ENCODE results near the gene ABI3BP.

The ABI3BP gene

DNA sequence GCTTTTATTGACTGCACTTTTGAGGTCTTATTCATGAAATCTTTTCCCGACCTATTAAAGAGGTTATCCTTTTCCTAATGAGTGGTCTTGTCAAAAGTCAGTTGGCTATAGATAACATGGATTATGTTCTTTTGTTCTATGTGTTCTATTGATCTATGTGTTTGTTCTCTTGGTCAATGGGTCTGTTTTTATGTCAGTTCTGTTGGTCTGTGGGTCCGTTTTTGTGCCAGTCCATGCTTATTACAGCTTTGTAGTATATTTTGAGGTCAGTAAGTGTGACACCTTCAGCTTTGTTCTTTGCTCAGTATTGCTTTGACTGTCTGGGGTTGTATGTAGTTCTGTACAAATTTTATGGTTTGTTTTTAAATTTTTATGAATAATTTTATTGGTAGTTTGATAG is 276.2 kb downstream of the ABI3BP start:
- TF ChIP-seq, protein P1, sequence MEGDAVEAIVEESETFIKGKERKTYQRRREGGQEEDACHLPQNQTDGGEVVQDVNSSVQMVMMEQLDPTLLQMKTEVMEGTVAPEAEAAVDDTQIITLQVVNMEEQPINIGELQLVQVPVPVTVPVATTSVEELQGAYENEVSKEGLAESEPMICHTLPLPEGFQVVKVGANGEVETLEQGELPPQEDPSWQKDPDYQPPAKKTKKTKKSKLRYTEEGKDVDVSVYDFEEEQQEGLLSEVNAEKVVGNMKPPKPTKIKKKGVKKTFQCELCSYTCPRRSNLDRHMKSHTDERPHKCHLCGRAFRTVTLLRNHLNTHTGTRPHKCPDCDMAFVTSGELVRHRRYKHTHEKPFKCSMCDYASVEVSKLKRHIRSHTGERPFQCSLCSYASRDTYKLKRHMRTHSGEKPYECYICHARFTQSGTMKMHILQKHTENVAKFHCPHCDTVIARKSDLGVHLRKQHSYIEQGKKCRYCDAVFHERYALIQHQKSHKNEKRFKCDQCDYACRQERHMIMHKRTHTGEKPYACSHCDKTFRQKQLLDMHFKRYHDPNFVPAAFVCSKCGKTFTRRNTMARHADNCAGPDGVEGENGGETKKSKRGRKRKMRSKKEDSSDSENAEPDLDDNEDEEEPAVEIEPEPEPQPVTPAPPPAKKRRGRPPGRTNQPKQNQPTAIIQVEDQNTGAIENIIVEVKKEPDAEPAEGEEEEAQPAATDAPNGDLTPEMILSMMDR (IDR thresholded peaks at IDR 0.05; ENCODE audit: unreplicated experiment in 3 of 3): no peak
- no peak overlapping the region for H3K4me3 Mint-ChIP-seq
- H3K36me3 Mint-ChIP-seq (ENCODE audit: low read depth): peaks cover 95% of the 10 kb centered on the region
- peaks cover 41% of the 10 kb centered on the region for H3K4me1 Mint-ChIP-seq
- no peak overlapping the region for H3K27ac Mint-ChIP-seq
- no peaks in the 10 kb centered on the region for H3K27me3 Mint-ChIP-seq (ENCODE audit: low read depth)
- H3K9me3 Mint-ChIP-seq: peaks cover 3% of the 10 kb centered on the region

DNA sequence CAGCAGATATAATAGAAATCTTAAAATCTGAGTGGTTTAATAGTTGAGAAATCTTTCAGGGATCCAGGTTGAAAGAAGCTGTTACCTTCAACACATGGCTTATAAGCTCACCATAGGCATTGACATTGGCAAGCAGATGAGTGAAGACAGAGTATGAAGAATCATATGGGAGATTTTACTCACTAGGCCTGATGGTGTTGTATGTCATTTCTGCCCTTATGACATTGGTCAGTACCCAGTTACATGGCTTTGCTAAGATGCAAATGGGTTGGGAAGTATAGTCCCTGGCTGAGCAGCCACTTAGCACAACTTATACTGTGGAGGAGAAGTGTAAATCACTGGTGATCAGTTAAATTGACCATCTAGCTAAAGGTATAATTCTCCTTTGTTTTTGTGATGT is 278.0 kb downstream of the ABI3BP start:
- no peak overlapping the region for H3K4me3 Mint-ChIP-seq
- peaks cover 3% of the 10 kb centered on the region for H3K9me3 Mint-ChIP-seq
- H3K4me1 Mint-ChIP-seq: peaks cover 54% of the 10 kb centered on the region
- H3K27me3 Mint-ChIP-seq (ENCODE audit: low read depth): no peaks in the 10 kb centered on the region
- peaks cover 88% of the 10 kb centered on the region for H3K36me3 Mint-ChIP-seq (ENCODE audit: low read depth)
- TF ChIP-seq, protein P1 (IDR thresholded peaks at IDR 0.05; ENCODE audit: unreplicated experiment in 3 of 3): no peak
- H3K27ac Mint-ChIP-seq: no peak overlapping the region

DNA sequence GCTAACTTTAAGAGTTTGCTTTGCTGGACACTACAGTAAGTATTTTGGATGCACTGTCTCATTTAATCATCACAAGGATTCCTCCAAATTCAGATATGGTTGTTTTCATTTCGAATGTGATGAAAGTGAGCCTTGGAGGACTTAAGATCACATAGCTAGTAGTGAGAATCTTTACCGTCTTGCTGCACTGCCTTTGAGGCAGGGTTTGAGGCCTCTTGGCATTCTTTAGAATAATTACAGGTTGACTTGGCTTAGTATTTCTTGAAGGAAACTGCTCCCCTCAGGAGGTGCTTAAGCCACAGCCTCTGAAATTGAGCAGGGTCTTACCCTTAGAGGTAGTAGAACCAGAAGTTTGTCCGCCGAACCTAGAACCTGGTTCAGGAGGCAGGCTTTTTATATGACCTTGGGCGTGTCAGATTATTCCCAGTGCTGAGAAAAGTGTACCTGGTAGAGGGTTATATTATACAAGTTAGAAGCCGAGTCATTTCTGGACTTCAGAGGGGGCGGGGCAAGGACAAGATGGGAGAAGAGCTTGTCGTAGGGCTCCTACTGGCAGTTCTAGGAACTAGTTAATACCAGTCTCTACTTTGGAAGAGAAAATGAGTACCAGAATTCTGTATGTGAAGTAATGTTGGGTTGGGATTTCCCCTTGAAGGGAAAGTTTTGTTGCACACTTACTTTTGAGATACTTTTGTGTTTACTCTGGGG is 282.8 kb downstream of the ABI3BP start:
- peak overlapping the region; percentile 82 to 96 (median 84) for H3K27ac Mint-ChIP-seq
- peak overlapping the region; percentile 87 to 93 (median 89) for H3K4me3 Mint-ChIP-seq
- H3K36me3 Mint-ChIP-seq (ENCODE audit: low read depth): peaks cover 41% of the 10 kb centered on the region
- TF ChIP-seq, protein P1 (IDR thresholded peaks at IDR 0.05; ENCODE audit: unreplicated experiment in 3 of 3): peak; percentile 21 to 34 (median 26)
- H3K4me1 Mint-ChIP-seq: peaks cover 41% of the 10 kb centered on the region
- H3K27me3 Mint-ChIP-seq (ENCODE audit: low read depth): peaks cover 31% of the 10 kb centered on the region
- peaks cover 10% of the 10 kb centered on the region for H3K9me3 Mint-ChIP-seq

DNA sequence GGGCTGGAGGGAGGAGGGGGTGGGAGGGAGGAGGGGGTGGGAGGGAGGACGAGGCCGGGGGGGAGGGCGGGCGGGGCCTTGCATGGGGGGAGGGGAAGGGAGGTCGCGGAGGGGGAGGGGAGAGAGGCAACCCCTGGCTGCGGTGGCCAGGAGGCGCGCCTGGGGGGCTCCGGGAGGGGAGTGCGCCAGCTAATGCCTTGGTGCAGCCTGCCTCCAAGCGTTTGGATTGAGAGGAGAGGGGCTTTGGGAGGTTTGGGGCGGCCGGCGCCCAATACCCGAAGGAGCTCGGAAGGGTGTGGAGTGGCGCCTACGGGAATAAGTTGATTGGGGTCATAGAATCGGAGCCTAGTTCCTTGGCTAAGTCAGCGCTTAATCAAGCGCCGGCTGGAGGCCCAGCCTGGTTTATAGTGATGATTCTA is 283.4 kb downstream of the ABI3BP start:
- Mint-ChIP-seq H3K9me3 (peaks cover 10% of the 10 kb centered on the region), H3K36me3 (ENCODE audit: low read depth) (peaks cover 36% of the 10 kb centered on the region), H3K27ac (peak overlapping the region; percentile 82 to 96 (median 84)), H3K4me3 (peak overlapping the region; percentile 89 to 93 (median 91)), H3K4me1 (peaks cover 37% of the 10 kb centered on the region), H3K27me3 (ENCODE audit: low read depth) (peaks cover 33% of the 10 kb centered on the region)
- TF ChIP-seq, protein P1 (IDR thresholded peaks at IDR 0.05; ENCODE audit: unreplicated experiment in 3 of 3): peak in 1 of 3 experiments; percentile 17

DNA sequence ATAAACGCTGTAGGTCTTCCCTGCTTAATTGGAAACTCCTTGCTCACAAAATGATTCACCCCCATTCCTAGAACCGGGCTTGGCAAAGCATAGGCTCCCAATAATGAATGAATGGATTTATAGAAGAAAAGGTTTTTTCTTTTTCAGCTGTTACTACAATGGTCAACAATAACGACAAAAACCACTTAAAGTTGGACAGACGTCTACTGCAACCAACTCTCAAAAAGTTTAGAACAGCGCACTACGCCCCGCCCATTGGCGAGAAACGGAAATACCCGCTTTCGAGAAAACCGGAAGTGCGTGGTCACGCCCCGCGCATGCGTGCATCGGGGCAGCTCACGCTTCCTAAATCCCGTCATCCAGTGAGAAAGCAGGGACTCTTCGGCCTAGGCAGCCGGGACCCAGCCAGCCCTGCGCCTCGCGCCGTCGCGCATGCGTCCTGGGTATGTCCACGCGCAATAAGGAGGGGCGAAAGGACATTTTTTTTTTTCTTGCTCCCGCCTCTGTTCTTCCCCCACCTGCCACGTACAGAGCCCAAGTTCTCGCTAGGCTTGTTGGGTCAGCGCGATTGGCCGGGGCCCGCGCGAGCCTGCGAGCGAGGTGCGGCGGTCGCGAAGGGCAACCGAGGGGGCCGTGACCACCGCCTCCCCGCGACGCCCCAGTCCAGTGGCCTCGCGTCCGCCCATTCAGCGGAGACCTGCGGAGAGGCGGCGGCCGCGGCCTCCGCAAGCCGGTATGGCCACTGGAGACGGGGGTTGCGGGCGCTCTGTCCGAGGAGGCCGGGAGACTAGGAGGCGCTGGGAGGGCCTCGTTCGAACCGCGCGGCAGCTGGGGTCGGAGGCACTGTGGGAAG is 284.0 kb downstream of the ABI3BP start, which contains the start of gene TFG:
Gene TFG (plus strand): TSS at position 506 of the 853 bp plus-strand sequence. CDS start 4,192 bp downstream, outside the sequence.
- H3K36me3 Mint-ChIP-seq (ENCODE audit: low read depth): peaks cover 32% of the 10 kb centered on the region
- H3K27ac Mint-ChIP-seq: peak within 1 kb of the TSS; percentile 84 to 99 (median 96)
- H3K4me3 Mint-ChIP-seq: peak within 1 kb of the TSS; percentile 89 to 93 (median 91)
- TF ChIP-seq, protein P1 (IDR thresholded peaks at IDR 0.05; ENCODE audit: unreplicated experiment in 3 of 3): no peak
- H3K9me3 Mint-ChIP-seq: peaks cover 10% of the 10 kb centered on the region
- peaks cover 35% of the 10 kb centered on the region for H3K4me1 Mint-ChIP-seq
- peaks cover 33% of the 10 kb centered on the region for H3K27me3 Mint-ChIP-seq (ENCODE audit: low read depth)
